GM19372 (cell line): ENCODE data around the gene PROKR2.

ENCODE experiments used
- ATAC-seq: cut with Tn5 transposase; IDR thresholded peaks from one replicate; pipeline ENCODE4 v1.9.1; 2021; ENCODE audit warnings: mild to moderate bottlenecking, low read depth, moderate library complexity; ENCODE audit not compliant: unreplicated experiment

The PROKR2 gene

GRCh38 chr20:5316188-5317158 lies at the start of gene PROKR2:
TSS of gene PROKR2 (minus strand) at chr20:5316954. CDS start at chr20:5314369, 2,585 bp downstream.
- no peak for ATAC-seq

GRCh38 chr20:5364997-5365597 lies 48.3 kb upstream of the PROKR2 start:
- no peak for ATAC-seq

GRCh38 chr20:5364136-5364821 lies 47.5 kb upstream of the PROKR2 start:
- no peak for ATAC-seq

DNA sequence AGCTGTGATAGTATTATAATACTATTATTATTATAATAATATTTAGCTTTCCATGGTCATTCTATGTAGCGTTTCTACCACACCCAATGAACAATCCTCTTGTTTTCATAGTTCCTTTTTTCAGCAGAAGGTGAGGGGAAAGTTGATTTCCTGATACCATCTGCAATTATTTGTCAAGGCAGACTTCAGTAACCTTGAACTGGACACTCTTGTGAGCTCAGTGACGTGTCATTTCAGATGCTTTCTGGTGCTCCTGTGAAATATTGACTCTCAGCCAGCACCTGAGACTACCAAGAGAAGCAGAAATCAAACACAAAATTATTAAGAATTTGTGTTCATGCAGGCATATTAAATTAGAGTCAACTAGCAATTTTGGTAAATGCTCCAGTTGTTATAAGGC lies 46.0 kb upstream of the PROKR2 start:
- no peak for ATAC-seq

- ATAC-seq, result no peak
Observed at GRCh38 chr20:5361176-5361575, 44.4 kb upstream of the PROKR2 start.

DNA sequence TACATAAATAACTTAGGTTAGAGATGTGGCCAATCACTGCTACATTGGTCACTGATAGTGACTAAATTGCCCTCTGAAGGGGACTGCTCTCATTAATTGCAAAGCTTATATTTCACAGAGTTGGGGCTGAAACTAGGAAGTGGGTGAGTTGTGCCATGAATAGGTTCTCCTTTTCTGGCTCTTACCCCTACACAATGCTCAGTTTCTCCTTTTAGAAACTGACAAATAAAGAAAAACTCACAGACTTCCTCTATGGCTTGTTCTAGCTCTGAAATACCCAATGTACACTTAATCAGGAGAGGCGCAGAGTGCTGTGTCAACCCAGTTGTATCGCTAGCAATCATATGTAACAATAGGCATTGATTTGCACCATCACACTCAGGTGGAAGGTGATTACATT lies 41.2 kb upstream of the PROKR2 start:
- no peak for ATAC-seq

- ATAC-seq, result no peak
Observed at GRCh38 chr20:5356941-5357340, 40.2 kb upstream of the PROKR2 start.

DNA sequence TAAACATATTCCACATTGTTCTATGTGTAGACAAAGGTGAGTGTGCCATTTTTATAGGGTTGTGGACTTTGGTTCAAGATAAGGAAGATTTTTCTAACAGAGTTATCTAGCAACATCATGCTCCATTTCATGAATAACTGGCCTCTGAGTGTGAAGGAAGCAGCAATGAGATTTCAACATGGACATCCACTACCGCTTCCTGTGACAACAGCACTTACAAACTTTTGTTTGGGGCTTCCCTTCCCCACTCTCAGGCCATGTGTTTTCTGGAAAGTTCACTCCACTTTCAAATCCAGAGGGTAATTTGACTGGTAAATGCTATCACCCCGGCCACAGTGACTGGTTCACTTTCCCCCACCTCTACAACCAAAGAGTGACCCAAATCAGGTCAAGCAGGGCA lies 38.1 kb upstream of the PROKR2 start:
- ATAC-seq, result no peak

GRCh38 chr20:5353624-5354496 lies 37.1 kb upstream of the PROKR2 start:
- ATAC-seq, result no peak

DNA sequence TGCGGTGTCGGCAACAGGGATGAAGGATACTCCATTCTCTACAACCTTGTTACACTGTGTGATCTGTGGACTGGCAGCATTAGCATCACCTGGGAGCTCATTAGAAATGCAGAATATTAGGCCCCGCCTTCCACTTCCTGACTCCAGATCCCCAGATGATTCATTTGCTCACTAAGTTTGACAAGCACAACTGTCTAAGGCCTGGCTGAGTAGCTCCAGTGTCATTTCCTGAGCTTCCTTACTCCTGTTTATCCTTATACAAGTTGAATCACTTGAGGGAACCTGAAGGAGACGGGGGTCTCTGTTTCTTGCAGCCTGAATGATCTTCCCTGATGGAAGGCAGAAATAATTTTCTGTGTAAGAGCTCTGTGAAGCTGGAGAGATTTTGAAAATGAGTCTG lies 32.7 kb upstream of the PROKR2 start:
- ATAC-seq, result no peak

DNA sequence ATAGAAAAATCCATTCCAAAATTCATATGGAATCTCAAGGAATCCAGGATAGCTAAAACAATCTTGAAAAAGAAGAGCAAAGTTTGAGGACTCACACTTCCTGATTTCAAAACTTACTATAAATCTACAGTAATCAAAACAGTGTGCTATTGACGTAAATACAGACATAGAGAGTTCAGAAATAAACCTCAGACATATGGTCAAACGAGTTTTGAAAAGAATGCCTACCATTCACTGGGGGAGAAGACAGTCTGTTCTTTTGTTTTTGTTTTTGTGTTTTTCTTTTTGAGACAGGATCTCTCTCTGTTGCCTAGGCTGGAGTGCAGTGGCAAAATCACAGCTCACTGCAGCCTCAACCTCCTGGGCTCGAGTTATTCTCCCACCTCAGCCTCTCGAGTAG lies 25.3 kb upstream of the PROKR2 start:
- ATAC-seq, result no peak

DNA sequence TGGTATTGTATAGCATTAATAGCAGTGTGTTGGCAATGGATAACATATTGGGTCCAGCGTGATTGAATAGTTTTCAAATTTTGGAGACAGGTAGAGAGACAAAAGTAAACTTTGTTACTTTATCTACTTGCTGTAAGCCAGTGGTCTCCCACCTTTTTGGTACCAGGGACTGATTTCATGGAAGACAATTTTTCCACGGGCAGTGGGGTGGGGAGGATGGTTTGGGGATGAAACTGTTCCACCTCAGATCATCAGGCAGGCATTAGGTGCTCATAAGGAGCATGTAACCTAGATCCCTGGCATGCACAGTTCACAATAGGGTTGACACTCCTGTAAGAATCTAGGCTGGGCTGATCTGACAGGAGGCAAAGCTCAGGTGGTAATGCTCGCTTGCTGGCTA lies 14.6 kb upstream of the PROKR2 start:
- no peak for ATAC-seq

- ATAC-seq, result no peak
Observed at GRCh38 chr20:5328268-5328667, 11.5 kb upstream of the PROKR2 start.

- no peak for ATAC-seq
Observed at GRCh38 chr20:5327356-5327755, 10.6 kb upstream of the PROKR2 start.

DNA sequence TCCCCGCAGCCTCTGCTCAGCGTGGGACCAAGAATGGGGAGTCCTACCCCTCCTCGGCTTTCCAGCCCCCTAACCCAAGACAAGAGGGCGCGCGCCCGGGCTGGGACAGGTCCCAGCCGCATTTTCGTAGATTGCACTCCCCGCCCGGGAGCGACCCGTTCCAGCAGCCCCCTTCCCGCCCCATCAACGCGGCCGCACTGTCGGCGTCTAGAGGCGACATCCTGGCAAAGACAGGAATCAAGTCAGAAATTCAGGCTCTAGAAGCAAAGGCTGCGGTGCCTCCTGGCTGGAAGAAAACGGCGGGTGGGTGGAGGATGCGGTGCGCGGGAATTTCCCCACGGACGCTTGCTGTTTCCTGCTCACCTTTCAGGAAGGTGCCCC lies 957 bp downstream of the PROKR2 start:
- ATAC-seq, result no peak

- ATAC-seq, result no peak
Observed at GRCh38 chr20:5313916-5314315, 2.8 kb downstream of the PROKR2 start.

DNA sequence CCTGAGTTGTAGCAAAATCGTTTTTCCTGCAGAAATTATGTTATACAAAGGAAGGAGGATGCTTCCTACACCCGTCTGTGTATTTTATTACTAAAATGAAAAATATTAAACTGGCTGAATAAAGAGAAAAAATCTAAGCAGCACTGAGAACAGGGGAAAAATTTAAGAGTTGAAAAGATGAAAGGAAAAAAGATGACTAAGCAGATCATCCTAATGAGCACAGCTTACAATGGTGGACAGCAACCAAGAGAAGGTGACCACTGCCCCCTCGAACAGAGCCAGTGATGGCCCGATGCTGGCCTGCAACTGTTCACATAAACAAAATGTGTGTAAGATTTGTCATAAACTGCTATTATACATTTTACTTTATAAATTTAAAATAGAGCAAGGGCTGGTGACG lies 4.2 kb downstream of the PROKR2 start:
- ATAC-seq, result no peak

DNA sequence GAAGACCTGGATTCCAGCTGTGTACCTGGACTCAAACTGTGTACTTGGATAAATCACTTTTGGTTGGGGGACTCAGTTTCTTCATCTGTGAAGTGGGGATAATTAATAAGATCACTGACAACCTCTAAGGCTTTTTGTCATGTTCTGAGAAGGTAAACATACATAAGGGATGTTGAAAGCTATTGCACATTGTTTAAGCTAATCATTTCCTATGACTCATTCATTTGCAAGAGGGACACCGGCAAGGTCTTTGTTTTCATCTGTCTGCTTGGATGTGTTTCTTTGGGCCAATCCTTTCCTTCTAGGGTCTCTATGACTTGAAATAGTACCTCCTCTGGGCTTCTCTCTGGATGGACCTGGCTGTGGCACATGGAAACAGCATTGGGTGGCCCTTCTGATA lies 6.8 kb downstream of the PROKR2 start:
- no peak for ATAC-seq

- no peak for ATAC-seq
Observed at GRCh38 chr20:5298811-5299210, 17.9 kb downstream of the PROKR2 start.

DNA sequence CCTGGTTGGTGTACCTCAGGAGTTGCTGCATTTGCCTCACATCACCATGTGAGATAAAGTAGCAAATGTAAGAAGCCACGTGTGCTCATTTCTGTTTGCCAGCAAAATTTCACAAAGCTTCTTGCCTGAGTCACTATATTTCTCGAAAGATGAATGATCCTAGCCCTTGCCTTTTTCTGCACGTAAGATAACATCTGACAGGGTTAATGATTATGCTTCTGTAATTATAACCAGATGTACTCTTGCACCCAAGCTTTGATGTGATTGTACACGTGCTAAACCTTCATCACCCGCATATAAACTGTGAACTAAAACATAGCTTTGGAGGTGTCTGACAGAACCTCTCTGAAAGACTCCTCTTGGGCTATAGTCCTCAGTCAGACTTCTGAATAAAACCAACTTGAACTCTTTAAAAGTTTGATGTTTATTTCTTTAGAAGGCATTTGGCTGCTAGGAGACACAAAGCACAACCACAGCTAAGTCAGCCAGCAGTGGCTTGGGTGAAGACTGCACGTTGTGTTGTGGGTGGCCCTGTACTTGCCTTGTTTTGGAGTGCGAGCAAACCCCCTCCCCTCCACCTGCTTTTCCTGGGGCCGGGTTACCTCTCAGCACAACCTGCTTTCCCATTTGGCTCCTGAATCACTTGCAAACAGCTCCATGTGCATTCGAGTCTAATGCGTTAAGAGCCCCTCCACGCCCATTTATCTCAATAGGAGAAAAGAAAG lies 19.3 kb downstream of the PROKR2 start:
- no peak for ATAC-seq
